ENCODE data around the gene OR6J1. TPM values are rescaled to one million over a fixed set of nuclear protein-coding genes. Genes with fewer than 3 reads are reported as not detected.

The OR6J1 gene
- total and polyA plus RNA-seq, 2 of the 8 experiments (the other 6 are each of a cell fraction or from before 2014, with no cell fraction given): not detected

DNA sequence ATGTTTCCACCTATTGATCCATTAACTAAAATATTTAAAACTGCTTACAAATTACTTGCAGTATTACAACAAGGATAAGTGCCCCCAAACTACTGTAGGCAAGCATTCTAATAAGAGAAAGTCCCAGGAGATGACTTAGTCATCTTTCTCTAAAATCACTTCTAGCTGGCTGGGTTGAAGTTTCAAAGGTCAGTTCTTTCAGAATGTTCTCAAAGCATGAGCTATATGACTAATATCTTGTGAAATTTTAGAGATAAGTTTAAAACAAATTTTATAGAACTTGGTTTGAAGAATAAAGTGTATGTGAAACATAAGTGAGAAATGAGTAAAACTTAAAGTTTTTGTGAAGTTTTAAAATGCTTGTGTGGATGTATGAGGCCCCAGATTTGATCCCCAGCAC is 24.3 kb upstream of the OR6J1 start:
- FAIRE-seq: no peak
- H3K27me3 ChIP-seq (replicated peaks in 1 of 4; ENCODE audit: control insufficient read depth in 3 of 4, extremely low read depth in 1 of 4, insufficient read depth in 3 of 4, low read length in 3 of 4): no peaks in the 10 kb centered on the region
- no peak for DNase-seq (ENCODE audit: low read depth in 1 of 2, low spot score in 2 of 2)
- H3K79me2 ChIP-seq (ENCODE audit: control insufficient read depth in 1 of 2, insufficient read depth in 2 of 2, low read length in 2 of 2): no peaks in the 10 kb centered on the region
- no peaks in the 10 kb centered on the region for H3K36me3 ChIP-seq (ENCODE audit: control insufficient read depth in 2 of 4, insufficient read depth in 4 of 4, low read length in 3 of 4)
- H3K4ac ChIP-seq (replicated peaks; ENCODE audit: insufficient read length, low read depth, low read length): no peak overlapping the region
- no peaks in the 10 kb centered on the region for H3K9me3 ChIP-seq (ENCODE audit: insufficient read depth in 2 of 2, low read depth in 1 of 2, low read length in 1 of 2)
- no peak overlapping the region for H3K4me3 ChIP-seq (ENCODE audit: extremely low read depth in 1 of 4, insufficient read depth in 2 of 4, low read depth in 3 of 4, low read length in 4 of 4)
- H4K20me1 ChIP-seq (replicated peaks in 1 of 2; ENCODE audit: control insufficient read depth in 1 of 2, insufficient read depth in 2 of 2, low read length in 2 of 2): no peaks in the 10 kb centered on the region
- H2BK5ac ChIP-seq (ENCODE audit: low read depth, low read length): no peak overlapping the region
- no peak overlapping the region for H4K8ac ChIP-seq (ENCODE audit: extremely low read depth, insufficient read depth, low read length)
- H3K27ac ChIP-seq (ENCODE audit: low read depth, low read length): no peak overlapping the region
- ChIA-PET POLR2A (ENCODE audit: partially characterized antibody) (no interaction called here), CTCF (ENCODE audit: partially characterized antibody) (interaction anchor here (1.0 to 3.3 kb wide), 3 partner anchors 11 to 98 kb away, joined by 3 to 10 read pairs (median 3); no protein-coding TSS in a partner anchor)
- no peak overlapping the region for H2BK12ac ChIP-seq (ENCODE audit: low read depth, low read length)
- H3K14ac ChIP-seq (ENCODE audit: insufficient read length): no peak overlapping the region
- no peak overlapping the region for H3K9ac ChIP-seq (replicated peaks in 1 of 4; ENCODE audit: extremely low read depth in 1 of 4, low read depth in 3 of 4, low read length in 3 of 4)
- no peaks in the 10 kb centered on the region for H3K23me2 ChIP-seq (ENCODE audit: low read depth, low read length)
- H2AK5ac ChIP-seq (ENCODE audit: low read depth, low read length): no peak overlapping the region
- no peak overlapping the region for H2BK120ac ChIP-seq (replicated peaks; ENCODE audit: low read depth, low read length)
- no peak overlapping the region for H2AFZ ChIP-seq (ENCODE audit: low read length)
- H3K4me2 ChIP-seq (ENCODE audit: insufficient read depth in 1 of 2, low read depth in 2 of 2, low read length in 2 of 2): no peak overlapping the region
- H4K5ac ChIP-seq (ENCODE audit: insufficient read length, low read depth, low read length): no peak overlapping the region
- H3K79me1 ChIP-seq (ENCODE audit: low read depth, low read length): no peaks in the 10 kb centered on the region
- no peak overlapping the region for H3K23ac ChIP-seq (ENCODE audit: insufficient read length)
- TF ChIP-seq BCL11A (IDR thresholded peaks at IDR 0.05; ENCODE audit: low read depth in 2 of 2, low read length in 2 of 2): no peak
- TF ChIP-seq, protein P1, sequence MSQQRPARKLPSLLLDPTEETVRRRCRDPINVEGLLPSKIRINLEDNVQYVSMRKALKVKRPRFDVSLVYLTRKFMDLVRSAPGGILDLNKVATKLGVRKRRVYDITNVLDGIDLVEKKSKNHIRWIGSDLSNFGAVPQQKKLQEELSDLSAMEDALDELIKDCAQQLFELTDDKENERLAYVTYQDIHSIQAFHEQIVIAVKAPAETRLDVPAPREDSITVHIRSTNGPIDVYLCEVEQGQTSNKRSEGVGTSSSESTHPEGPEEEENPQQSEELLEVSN (IDR thresholded peaks at IDR 0.05): no peak
- no peak overlapping the region for H3K18ac ChIP-seq (ENCODE audit: extremely low read depth, low read length)
- no peaks in the 10 kb centered on the region for H3K4me1 ChIP-seq (replicated peaks in 1 of 4; ENCODE audit: control insufficient read depth in 3 of 4, insufficient read depth in 4 of 4, low read length in 3 of 4)
- no peak overlapping the region for H2BK15ac ChIP-seq (ENCODE audit: low read length)
- H2BK20ac ChIP-seq (ENCODE audit: low read length): no peak overlapping the region
- no peak overlapping the region for H3K56ac ChIP-seq (replicated peaks; ENCODE audit: insufficient read length, low read depth, low read length)
- no peak overlapping the region for H4K91ac ChIP-seq (replicated peaks; ENCODE audit: insufficient read length, low read length)
